ENCODE results near the gene RBM47.

The RBM47 gene

DNA sequence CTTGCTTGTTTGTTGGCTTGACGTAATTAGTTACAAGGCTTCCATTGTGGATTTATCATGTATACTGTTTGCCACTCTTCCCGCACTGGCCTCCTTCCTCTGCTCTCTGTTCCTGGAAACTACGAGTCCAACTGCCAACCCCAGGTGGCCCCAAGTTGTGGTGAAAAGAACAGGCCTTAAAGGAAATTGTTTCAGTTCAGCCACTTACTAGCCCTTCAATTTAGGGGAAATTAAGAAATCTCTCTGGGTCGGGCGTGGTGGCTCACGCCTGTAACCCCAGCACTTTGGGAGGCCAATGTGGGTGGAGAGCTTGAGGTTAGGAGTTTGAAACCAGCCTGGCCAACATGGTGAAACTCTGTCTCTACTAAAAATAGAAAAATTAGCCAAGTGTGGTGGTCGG is 28.0 kb downstream of the RBM47 start:
- DNase-seq (ENCODE audit: low spot score), result no peak

DNA sequence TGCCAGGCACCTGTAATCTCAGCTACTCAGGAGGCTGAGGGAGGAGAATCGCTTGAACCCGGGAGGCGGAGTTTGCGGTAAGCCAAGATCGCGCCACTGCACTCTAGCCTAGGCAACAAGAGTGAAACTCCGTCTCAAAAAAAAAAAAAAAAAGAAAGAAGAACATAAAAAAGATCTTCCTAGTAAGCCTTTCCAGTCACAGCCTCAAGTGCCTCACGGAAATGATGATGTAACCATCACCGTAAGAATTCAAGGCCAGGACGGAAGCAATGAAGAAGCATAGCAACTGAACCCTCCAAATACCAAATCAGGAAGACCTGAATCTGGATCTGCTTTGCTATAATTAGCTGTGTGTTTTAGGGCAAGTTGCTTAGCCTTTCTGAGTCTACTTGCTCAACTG is 28.8 kb downstream of the RBM47 start:
- TF ChIP-seq, protein P1, sequence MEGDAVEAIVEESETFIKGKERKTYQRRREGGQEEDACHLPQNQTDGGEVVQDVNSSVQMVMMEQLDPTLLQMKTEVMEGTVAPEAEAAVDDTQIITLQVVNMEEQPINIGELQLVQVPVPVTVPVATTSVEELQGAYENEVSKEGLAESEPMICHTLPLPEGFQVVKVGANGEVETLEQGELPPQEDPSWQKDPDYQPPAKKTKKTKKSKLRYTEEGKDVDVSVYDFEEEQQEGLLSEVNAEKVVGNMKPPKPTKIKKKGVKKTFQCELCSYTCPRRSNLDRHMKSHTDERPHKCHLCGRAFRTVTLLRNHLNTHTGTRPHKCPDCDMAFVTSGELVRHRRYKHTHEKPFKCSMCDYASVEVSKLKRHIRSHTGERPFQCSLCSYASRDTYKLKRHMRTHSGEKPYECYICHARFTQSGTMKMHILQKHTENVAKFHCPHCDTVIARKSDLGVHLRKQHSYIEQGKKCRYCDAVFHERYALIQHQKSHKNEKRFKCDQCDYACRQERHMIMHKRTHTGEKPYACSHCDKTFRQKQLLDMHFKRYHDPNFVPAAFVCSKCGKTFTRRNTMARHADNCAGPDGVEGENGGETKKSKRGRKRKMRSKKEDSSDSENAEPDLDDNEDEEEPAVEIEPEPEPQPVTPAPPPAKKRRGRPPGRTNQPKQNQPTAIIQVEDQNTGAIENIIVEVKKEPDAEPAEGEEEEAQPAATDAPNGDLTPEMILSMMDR (IDR thresholded peaks at IDR 0.05; ENCODE audit: extremely low read depth, missing control alignments), result no peak
- no peak for DNase-seq (ENCODE audit: low spot score)

More for the DNA sequence above, 28.0 kb downstream of the RBM47 start:
- TF ChIP-seq, protein P1 (IDR thresholded peaks at IDR 0.05; ENCODE audit: extremely low read depth, missing control alignments), result no peak

DNA sequence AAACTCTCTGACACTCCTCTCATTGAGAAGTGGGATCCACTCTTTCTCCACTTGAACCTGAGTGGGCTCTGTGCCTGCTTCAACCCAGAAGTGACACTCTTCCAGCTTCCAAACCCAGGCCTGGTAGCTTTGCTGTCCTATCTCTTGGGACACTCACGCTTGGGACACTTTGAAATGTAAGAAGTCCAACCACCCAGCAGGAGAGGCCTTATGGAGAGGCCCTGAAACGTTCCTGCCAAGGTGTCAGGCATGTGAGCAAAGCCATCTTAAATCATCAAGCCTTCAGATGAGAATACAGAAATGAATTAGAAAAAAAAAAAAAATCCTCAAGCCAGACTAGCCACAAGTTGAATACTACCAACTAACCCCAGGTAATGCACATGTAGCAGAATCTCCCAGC is 30.2 kb downstream of the RBM47 start:
- TF ChIP-seq, protein P1 (IDR thresholded peaks at IDR 0.05; ENCODE audit: extremely low read depth, missing control alignments), result no peak
- no peak for DNase-seq (ENCODE audit: low spot score)

DNA sequence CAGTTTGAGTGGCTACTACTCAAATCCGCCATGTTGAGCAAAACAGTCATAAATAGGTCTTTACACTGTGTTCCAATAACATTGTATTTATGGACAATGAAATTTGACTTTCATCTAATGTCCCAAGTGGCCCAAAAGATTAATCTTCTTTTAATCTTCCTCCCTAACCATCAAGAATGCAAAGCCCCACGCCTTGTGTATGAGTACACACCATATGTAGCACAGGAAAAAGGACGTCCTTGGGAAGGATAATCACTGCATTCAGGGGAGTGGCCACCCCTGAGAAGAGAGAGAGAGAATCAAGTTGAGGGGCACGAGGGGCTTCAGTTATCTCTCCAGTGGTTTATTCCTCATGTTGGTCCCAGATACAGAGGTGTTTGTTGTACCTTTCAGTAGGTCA is 33.1 kb downstream of the RBM47 start:
- DNase-seq (ENCODE audit: low spot score), result no peak

DNA sequence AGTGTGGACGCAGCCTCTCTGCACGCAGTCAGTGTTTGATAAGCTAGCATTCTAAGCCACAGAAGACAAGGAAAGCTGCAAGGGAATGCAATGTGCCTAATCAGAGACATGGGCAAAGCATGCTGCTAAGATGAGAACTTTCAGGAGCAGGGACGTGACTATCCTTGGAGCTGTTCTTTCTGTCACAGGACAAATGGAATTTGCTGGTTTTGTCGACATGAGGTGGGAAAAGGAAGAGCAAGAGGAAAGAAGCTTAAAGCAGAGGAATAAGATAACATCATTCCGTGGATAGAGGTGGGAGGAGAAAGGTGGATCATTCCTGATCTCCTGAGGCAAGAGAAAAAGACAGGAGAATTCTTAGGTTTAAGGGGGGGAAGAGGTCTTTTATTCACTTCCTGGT is 33.7 kb downstream of the RBM47 start:
- no peak for DNase-seq (ENCODE audit: low spot score)
- TF ChIP-seq, protein P1 (IDR thresholded peaks at IDR 0.05; ENCODE audit: extremely low read depth, missing control alignments), result no peak

More for the DNA sequence above, 33.1 kb downstream of the RBM47 start:
- TF ChIP-seq, protein P1 (IDR thresholded peaks at IDR 0.05; ENCODE audit: extremely low read depth, missing control alignments), result no peak

DNA sequence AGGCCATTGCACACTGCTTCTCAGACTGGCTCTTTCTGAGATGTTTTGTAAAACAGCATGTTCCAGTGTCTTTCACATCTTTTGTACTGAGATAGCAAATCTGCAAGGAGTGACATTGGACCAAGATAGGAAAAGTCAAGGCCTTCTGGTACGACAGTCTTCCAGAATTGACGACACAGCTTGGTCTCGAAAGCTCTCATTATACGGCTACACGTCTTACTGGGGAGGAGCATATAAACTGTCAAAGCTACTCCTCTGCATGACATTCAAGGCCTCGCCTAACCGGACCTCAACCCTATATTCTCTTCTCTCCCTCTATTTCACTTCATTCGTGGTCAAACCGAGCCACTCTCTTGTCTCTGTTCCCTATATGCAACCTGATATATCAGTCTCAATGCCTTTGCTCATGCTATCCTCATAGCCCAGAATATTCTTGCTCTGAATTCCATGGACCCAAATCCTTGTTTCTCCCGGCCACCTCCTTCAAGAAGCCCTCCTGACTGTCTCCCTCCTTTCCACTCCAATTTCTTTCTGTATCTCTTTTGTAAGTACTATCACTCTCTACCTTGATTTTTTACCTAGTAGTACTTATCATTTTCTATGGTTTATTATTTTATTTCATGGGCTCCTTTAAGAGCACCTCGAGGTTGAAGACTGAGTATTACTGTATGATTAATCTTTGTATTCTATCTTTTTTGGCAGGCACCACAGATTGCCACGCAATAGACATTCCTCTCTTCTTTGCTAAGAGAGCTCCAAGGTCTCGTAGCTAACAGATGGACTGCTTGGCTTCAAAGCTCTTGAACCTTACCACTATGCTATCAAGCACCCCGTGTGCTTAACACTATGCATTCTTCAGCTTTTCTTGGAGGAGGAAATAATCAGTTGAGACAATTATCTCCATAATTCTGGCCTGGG is 35.1 kb downstream of the RBM47 start:
- TF ChIP-seq, protein P1 (IDR thresholded peaks at IDR 0.05; ENCODE audit: extremely low read depth, missing control alignments), result no peak

DNA sequence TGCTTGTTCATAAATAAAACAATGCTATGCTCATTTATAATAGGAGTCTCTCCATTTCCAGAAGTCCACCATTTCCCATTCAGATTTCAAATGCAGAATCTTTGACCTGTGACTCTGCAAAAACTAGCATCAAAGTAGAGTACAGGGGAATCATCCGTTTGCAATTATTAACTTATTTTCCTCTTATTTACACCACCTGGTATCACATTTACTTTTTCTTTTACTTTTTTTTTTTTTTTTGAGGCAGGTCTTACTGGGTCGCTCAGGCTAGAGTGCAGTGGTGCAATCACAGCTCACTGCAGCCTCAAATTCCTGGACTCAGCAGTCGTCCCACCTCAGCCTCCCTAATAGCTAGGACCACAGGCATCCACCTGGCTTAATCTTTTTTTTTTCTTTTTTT is 37.6 kb downstream of the RBM47 start:
- TF ChIP-seq, protein P1 (IDR thresholded peaks at IDR 0.05; ENCODE audit: extremely low read depth, missing control alignments), result no peak
- no peak for DNase-seq (ENCODE audit: low spot score)

More for the DNA sequence above, 35.1 kb downstream of the RBM47 start:
- DNase-seq (ENCODE audit: low spot score), result no peak

All from GM20000 (cell line).